ENCODE measurements around the gene LETM1. TPM values are rescaled to one million over a fixed set of nuclear protein-coding genes. Genes with fewer than 3 reads are reported as not detected.

The LETM1 gene
- total RNA-seq, 1 donor from 2014 or later = 46.1 TPM

DNA sequence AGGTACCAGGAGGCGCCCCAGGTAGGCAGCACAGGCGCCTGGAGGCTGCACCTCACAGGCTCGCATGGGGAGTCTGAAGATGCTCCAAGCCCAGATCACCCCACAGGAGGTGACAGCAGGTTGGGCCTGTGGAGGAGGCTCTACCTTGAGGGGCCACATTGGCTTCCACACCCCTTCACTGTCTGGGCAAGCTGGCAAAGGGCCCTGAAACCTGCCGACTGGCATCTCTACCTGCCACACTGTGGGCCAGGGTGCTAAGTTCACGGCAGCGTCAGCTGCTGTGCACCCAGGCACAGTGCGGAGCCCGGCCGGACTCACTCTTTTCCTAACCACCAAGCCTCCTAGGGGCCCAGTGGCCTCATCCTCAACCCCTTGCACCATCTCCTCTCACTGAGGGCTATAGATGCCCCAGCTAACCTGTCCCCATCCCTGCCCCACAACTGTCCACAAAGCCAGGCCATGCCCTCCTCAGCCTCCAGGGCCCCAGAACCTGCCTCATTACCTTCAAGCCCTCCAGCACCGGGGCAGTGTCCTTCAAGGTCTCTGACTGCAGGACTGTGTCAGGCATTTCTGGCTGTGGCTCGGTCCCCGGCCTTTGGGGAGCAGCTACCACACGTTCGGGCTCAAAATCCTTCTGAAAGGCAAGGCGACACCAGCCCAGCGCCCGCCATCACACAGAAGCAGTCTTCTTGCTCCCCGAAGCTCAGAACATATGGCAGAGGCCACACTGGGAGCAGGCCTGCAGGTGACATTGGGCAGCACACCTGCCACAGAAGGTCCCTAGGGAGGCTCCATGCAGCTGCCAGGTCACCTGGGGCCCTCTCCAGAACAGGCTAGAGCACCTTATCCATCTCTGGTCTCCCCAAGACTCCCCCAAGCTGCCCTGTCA, 34.0 kb downstream of the LETM1 start:
- H3K4me3 Mint-ChIP-seq (ENCODE audit: low read depth) = no peak overlapping the region
- H3K27ac Mint-ChIP-seq = no peak overlapping the region
- H3K27me3 Mint-ChIP-seq = no peaks in the 10 kb centered on the region
- TF ChIP-seq, protein P1, sequence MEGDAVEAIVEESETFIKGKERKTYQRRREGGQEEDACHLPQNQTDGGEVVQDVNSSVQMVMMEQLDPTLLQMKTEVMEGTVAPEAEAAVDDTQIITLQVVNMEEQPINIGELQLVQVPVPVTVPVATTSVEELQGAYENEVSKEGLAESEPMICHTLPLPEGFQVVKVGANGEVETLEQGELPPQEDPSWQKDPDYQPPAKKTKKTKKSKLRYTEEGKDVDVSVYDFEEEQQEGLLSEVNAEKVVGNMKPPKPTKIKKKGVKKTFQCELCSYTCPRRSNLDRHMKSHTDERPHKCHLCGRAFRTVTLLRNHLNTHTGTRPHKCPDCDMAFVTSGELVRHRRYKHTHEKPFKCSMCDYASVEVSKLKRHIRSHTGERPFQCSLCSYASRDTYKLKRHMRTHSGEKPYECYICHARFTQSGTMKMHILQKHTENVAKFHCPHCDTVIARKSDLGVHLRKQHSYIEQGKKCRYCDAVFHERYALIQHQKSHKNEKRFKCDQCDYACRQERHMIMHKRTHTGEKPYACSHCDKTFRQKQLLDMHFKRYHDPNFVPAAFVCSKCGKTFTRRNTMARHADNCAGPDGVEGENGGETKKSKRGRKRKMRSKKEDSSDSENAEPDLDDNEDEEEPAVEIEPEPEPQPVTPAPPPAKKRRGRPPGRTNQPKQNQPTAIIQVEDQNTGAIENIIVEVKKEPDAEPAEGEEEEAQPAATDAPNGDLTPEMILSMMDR (IDR thresholded peaks at IDR 0.05; ENCODE audit: unreplicated experiment) = no peak
- DNase-seq (ENCODE audit: low spot score, unreplicated experiment) = no peak
- H3K4me1 Mint-ChIP-seq (ENCODE audit: low read depth) = no peaks in the 10 kb centered on the region
- peaks cover 27% of the 10 kb centered on the region for H3K36me3 Mint-ChIP-seq (ENCODE audit: insufficient read depth)
- no peaks in the 10 kb centered on the region for H3K9me3 Mint-ChIP-seq (ENCODE audit: low read depth)

DNA sequence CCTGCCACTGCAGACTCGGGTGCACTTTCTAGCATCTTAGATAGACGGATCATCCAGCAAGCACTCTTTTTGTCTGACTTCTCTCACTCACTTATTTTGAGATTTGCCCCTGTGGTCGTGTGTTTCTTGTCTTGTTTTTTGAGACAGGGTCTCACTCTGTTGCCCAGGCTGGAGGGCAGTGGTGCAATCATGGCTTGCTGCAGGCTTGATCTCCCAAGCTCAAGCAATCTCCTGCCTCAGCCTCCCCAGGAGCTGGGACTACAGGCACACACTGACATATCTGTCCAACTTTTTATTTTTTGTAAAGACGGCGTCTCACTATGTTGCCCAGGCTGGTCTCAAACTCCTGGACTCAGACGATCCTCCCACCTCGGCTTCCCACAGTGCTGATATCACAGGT, 36.1 kb downstream of the LETM1 start:
- TF ChIP-seq, protein P1 (IDR thresholded peaks at IDR 0.05; ENCODE audit: unreplicated experiment) = no peak
- no peak overlapping the region for H3K4me3 Mint-ChIP-seq (ENCODE audit: low read depth)
- no peaks in the 10 kb centered on the region for H3K4me1 Mint-ChIP-seq (ENCODE audit: low read depth)
- peaks cover 19% of the 10 kb centered on the region for H3K36me3 Mint-ChIP-seq (ENCODE audit: insufficient read depth)
- H3K27ac Mint-ChIP-seq = no peak overlapping the region
- DNase-seq (ENCODE audit: low spot score, unreplicated experiment) = no peak
- H3K27me3 Mint-ChIP-seq = no peaks in the 10 kb centered on the region
- no peaks in the 10 kb centered on the region for H3K9me3 Mint-ChIP-seq (ENCODE audit: low read depth)

DNA sequence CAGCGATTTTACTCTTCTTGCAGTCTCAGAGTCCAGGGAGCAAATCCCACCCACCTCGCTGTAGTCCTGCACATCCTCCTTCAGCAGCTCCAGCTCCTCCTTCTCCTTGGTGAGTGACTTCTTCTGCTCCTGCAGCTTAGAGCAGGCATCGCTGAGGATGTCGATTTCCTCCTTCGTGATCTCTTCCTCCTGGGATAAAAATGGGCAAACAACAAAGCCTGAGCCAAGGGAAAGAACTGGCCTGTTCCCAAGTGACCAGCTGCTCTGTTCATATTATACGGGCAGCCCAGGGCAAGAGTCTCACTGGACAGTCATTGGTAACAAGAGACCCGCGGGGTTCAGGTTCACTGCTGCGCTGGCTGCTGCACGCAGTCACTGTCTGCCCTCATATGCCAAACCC, 36.7 kb downstream of the LETM1 start:
- Mint-ChIP-seq H3K4me3 (ENCODE audit: low read depth) (no peak overlapping the region), H3K36me3 (ENCODE audit: insufficient read depth) (peaks cover 20% of the 10 kb centered on the region), H3K27ac (no peak overlapping the region), H3K9me3 (ENCODE audit: low read depth) (no peaks in the 10 kb centered on the region), H3K4me1 (ENCODE audit: low read depth) (no peaks in the 10 kb centered on the region), H3K27me3 (no peaks in the 10 kb centered on the region)
- TF ChIP-seq, protein P1 (IDR thresholded peaks at IDR 0.05; ENCODE audit: unreplicated experiment) = no peak
- no peak for DNase-seq (ENCODE audit: low spot score, unreplicated experiment)

DNA sequence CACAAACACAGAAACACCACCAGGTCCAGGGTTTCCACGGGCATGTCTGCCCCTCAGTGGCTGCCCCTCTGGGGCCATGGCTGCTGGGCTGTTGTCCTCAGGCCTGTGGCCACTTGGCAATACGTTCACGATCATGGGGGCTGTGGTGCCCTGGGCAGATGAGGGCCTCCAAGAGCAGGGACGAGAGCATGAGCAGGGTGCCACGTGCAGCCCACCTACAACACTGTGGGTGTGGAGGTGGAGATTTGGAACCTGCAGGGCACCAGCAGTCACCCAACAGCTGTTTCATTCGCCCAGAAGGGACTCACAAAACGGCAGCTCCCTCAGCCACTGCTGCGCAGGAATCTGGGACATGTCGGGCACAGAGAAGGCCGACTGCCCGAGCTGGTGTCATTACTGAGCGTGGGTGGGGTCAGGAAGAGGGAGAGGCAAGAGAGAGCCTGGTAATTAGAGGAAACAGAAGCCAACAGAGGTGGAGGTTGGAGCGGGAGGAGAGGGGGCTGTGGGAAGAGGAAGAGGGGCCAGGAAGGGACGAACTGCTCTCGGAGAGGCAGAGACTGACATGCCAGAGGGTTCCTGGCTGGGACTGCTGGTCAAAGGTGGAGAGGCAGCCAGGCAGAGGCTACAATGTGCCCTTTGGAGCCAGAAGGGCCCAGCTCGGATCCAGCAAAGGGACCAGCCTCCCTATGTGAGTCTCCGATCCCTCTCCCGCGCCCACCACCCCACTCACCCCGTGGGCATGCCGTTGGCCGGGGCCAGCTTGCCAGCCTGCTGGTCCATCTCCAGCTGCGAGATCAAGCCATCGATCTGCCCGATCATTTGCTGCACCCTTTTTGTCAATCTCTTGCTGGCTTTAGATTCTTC, 39.7 kb downstream of the LETM1 start:
- no peaks in the 10 kb centered on the region for H3K27me3 Mint-ChIP-seq
- no peak for DNase-seq (ENCODE audit: low spot score, unreplicated experiment)
- peaks cover 13% of the 10 kb centered on the region for H3K36me3 Mint-ChIP-seq (ENCODE audit: insufficient read depth)
- H3K9me3 Mint-ChIP-seq (ENCODE audit: low read depth) = no peaks in the 10 kb centered on the region
- no peak overlapping the region for H3K4me3 Mint-ChIP-seq (ENCODE audit: low read depth)
- TF ChIP-seq, protein P1 (IDR thresholded peaks at IDR 0.05; ENCODE audit: unreplicated experiment) = no peak
- H3K27ac Mint-ChIP-seq = no peak overlapping the region
- H3K4me1 Mint-ChIP-seq (ENCODE audit: low read depth) = peaks cover 4% of the 10 kb centered on the region

Data from progenitor cell of endocrine pancreas (in vitro differentiated cells).